Measurements from ENCODE around the gene MVB12B. TPM values are rescaled to one million over a fixed set of nuclear protein-coding genes. Genes with fewer than 3 reads are reported as not detected.

Gene MVB12B
- total RNA-seq, 1 experiment from 2014 or later: 9.4 TPM

- DNase-seq (ENCODE audit: low read depth, low spot score) (no peak), ATAC-seq (no peak)
- intact Hi-C loops (cut with micrococcal nuclease; ENCODE audit: unreplicated experiment) (no loop called here), in situ Hi-C loops (cut with HindIII; ENCODE audit: low pct_unique_long_range_greater_than_20kb, low sequenced_read_pairs) (no loop called here)
- ChIA-PET POLR2A (no interaction called here), CTCF (no interaction called here)
- no TSS peak for BruUV-seq (replicated peaks)
- no peaks in the 10 kb centered on the region for H3K36me3 ChIP-seq (ENCODE audit: control insufficient read depth, insufficient read depth, low read length)
- no peaks in the 10 kb centered on the region for H3K27me3 ChIP-seq (ENCODE audit: control insufficient read depth, insufficient read depth, low read length)
- H3K27ac ChIP-seq (ENCODE audit: low read length): 0 out of 2 replicates have a peak overlapping the region, but pooled peaks have one; percentile 17
- TF ChIP-seq SIN3A (IDR thresholded peaks at IDR 0.05; ENCODE audit: borderline replicate concordance, insufficient read depth, low read depth, low read length) (no peak), CTCF (IDR thresholded peaks at IDR 0.05) (no peak), POLR2AphosphoS5 (IDR thresholded peaks at IDR 0.05; ENCODE audit: low read depth, low read length) (no peak), REST (IDR thresholded peaks at IDR 0.05; ENCODE audit: insufficient read depth in 1 of 2, low read depth in 2 of 2, low read length in 1 of 2) (no peak), TCF7L2 (IDR thresholded peaks at IDR 0.05; ENCODE audit: low read depth, low read length) (no peak)
- H3K4me3 ChIP-seq (ENCODE audit: low read depth in 2 of 2, low read length in 2 of 2): no peak overlapping the region
- peaks cover under 1% of the 10 kb centered on the region; the same call in 1 of the 2 replicates for H3K9me3 ChIP-seq (ENCODE audit: control insufficient read depth, insufficient read depth, low read depth, low read length)
- peaks cover 9% of the 10 kb centered on the region for H3K4me1 ChIP-seq (ENCODE audit: control insufficient read depth, insufficient read depth, low read length)
These were observed 41.0 kb downstream of the MVB12B start for GRCh38 chr9:126367616-126368015.

GRCh38 chr9:126368020-126368419, 41.4 kb downstream of the MVB12B start:
- BruUV-seq (replicated peaks): no TSS peak
- H3K36me3 ChIP-seq (ENCODE audit: control insufficient read depth, insufficient read depth, low read length): no peaks in the 10 kb centered on the region
- H3K9me3 ChIP-seq (ENCODE audit: control insufficient read depth, insufficient read depth, low read depth, low read length): no peaks in the 10 kb centered on the region
- in situ Hi-C loops (cut with HindIII; ENCODE audit: low pct_unique_long_range_greater_than_20kb, low sequenced_read_pairs): no loop called here
- H3K27me3 ChIP-seq (ENCODE audit: control insufficient read depth, insufficient read depth, low read length): no peaks in the 10 kb centered on the region
- DNase-seq (ENCODE audit: low read depth, low spot score) (no peak), ATAC-seq (no peak)
- POLR2A ChIA-PET: no interaction called here
- 0 out of 2 replicates have a peak overlapping the region, but pooled peaks have one; percentile 7 for H3K27ac ChIP-seq (ENCODE audit: low read length)
- TF ChIP-seq TCF7L2 (IDR thresholded peaks at IDR 0.05; ENCODE audit: low read depth, low read length) (no peak), POLR2AphosphoS5 (IDR thresholded peaks at IDR 0.05; ENCODE audit: low read depth, low read length) (no peak), REST (IDR thresholded peaks at IDR 0.05; ENCODE audit: insufficient read depth in 1 of 2, low read depth in 2 of 2, low read length in 1 of 2) (no peak), CTCF (IDR thresholded peaks at IDR 0.05) (no peak), SIN3A (IDR thresholded peaks at IDR 0.05; ENCODE audit: borderline replicate concordance, insufficient read depth, low read depth, low read length) (no peak)
- H3K4me1 ChIP-seq (ENCODE audit: control insufficient read depth, insufficient read depth, low read length): peaks cover 10% of the 10 kb centered on the region
- intact Hi-C loops (cut with micrococcal nuclease; ENCODE audit: unreplicated experiment): no loop called here
- H3K4me3 ChIP-seq (ENCODE audit: low read depth in 2 of 2, low read length in 2 of 2): no peak overlapping the region
- CTCF ChIA-PET: no interaction called here
